ENCODE data around the gene XPNPEP2. TPM values are rescaled to one million over a fixed set of nuclear protein-coding genes. Genes with fewer than 3 reads are reported as not detected.

The XPNPEP2 gene
- total and polyA plus RNA-seq, 2 experiments from 2014 or later = 0.65 to 0.74 TPM

- in situ Hi-C loops (cut with MboI) = no loop called here
- peaks cover 14% of the 10 kb centered on the region; the same call in 1 of the 2 replicates for H3K4me1 ChIP-seq (ENCODE audit: insufficient read depth)
- no peaks in the 10 kb centered on the region for H3K27me3 ChIP-seq (replicated peaks; ENCODE audit: insufficient read depth)
- no peak overlapping the region for H3K4me3 ChIP-seq
- H2AFZ ChIP-seq = no peak overlapping the region
- no peaks in the 10 kb centered on the region for H3K9me2 ChIP-seq (ENCODE audit: insufficient read depth)
- no peak overlapping the region for H3K27ac ChIP-seq
- H3K79me2 ChIP-seq (ENCODE audit: insufficient read depth) = no peaks in the 10 kb centered on the region
- H4K20me1 ChIP-seq (ENCODE audit: insufficient read depth) = no peaks in the 10 kb centered on the region
- TF ChIP-seq EZH2 (IDR thresholded peaks at IDR 0.05; ENCODE audit: insufficient read depth, poor library complexity, severe bottlenecking) (no peak), EZH2phosphoT487 (IDR thresholded peaks at IDR 0.05; ENCODE audit: insufficient read depth, low read depth) (no peak)
- H3K9ac ChIP-seq = no peak overlapping the region
- 70 to 79% methylated on average over 4 of the region's 4 CpGs for WGBS, 2 experiments (ENCODE audit: low coverage in 1 of 2, low lambda C conversion rate in 2 of 2, missing lambda C conversion rate in 2 of 2)
- DNase-seq = no peak
- H3K9me3 ChIP-seq (ENCODE audit: low read depth) = no peaks in the 10 kb centered on the region
- no peaks in the 10 kb centered on the region for H3K36me3 ChIP-seq (ENCODE audit: low read depth)
- H3K4me2 ChIP-seq (ENCODE audit: unreplicated experiment) = no peak overlapping the region
- H3F3A ChIP-seq (ENCODE audit: insufficient read depth) = peaks cover 8% of the 10 kb centered on the region
These were observed 5.0 kb downstream of the XPNPEP2 start for GRCh38 chrX:129743821-129744220.

DNA sequence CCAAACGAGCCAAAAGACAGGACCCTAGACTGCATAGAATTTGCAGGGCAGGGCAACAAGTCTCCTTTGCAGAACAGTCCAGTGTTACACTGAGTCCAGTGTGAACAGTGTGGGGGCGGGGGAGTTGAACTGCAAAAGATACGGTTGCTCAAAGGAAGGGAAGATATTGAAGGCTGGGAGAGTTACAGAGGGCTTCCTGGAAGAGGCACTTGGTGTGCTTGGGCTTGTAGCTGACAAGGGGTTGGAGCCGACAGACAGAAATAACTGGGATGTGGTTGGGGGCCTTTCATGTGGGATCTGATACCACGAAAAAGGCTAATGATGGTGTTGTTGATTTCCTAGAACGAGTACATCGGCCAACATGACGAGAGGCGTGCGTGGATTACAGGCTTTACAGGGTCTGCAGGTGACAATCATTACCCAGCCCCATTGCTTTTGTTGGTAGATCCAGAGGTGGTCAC is 6.1 kb downstream of the XPNPEP2 start:
- no peaks in the 10 kb centered on the region for H4K20me1 ChIP-seq (ENCODE audit: insufficient read depth)
- no peaks in the 10 kb centered on the region for H3K36me3 ChIP-seq (ENCODE audit: low read depth)
- no peaks in the 10 kb centered on the region for H3K27me3 ChIP-seq (replicated peaks; ENCODE audit: insufficient read depth)
- in situ Hi-C loops (cut with MboI) = no loop called here
- no peak overlapping the region for H3K4me3 ChIP-seq
- H3K9me3 ChIP-seq (ENCODE audit: low read depth) = no peaks in the 10 kb centered on the region
- H3K9ac ChIP-seq = no peak overlapping the region
- no peak overlapping the region for H3K4me2 ChIP-seq (ENCODE audit: unreplicated experiment)
- H2AFZ ChIP-seq = no peak overlapping the region
- peaks cover 16% of the 10 kb centered on the region for H3F3A ChIP-seq (ENCODE audit: insufficient read depth)
- no peak overlapping the region for H3K27ac ChIP-seq
- 79 to 80% methylated on average over 10 of the region's 10 CpGs for whole genome bisulfite sequencing, 2 experiments (ENCODE audit: low coverage in 1 of 2, low lambda C conversion rate in 2 of 2, missing lambda C conversion rate in 2 of 2)
- TF ChIP-seq EZH2phosphoT487 (IDR thresholded peaks at IDR 0.05; ENCODE audit: insufficient read depth, low read depth) = no peak
- no peak for TF ChIP-seq EZH2 (IDR thresholded peaks at IDR 0.05; ENCODE audit: insufficient read depth, poor library complexity, severe bottlenecking)
- no peaks in the 10 kb centered on the region for H3K9me2 ChIP-seq (ENCODE audit: insufficient read depth)
- no peaks in the 10 kb centered on the region for H3K79me2 ChIP-seq (ENCODE audit: insufficient read depth)
- H3K4me1 ChIP-seq (ENCODE audit: insufficient read depth) = peaks cover 12% of the 10 kb centered on the region; the same call in 1 of the 2 replicates
- no peak for DNase-seq

DNA sequence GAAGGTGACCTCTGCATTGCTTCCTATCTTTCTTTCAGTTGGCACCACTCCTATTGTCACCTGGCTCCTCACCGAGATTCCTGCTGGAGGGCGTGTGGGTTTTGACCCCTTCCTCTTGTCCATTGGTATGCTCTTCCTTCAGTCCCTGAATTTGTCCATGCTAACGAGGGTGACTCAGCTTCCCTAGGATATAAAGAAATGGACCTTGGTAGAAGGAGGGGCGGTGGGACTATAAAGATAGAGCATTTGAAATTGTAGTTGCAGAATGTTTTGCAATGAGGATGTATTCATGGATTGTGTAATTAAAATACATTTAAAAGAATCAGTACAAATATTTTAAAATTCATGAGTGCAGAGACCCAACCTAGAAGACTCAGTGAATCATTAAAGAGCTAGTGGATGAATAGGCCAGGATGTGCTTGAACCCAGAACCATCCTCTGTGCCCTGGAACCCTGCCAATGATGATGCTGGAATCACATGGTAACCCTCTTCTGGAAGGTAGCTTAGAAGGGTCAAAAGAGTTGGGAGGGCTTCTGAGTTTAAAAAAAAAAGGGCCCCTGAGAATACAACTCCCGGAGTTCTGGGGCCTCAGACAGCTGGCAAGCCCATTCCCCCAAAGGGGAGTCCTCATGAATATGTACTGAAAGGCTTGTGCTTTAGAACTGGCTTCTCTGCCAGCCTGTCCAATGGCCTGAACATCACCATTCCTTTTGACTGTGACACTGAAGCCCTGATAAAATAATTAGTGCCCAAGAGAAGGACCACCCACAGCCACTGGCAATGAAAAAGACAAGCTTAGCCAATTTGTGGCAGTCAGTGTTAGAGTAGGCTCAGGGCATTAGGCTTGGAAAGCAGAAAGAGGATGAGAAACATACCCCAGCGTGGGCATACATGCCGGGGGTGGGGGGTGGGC is 8.0 kb downstream of the XPNPEP2 start:
- no peak for DNase-seq

GRCh38 chrX:129747533-129747932 is 8.8 kb downstream of the XPNPEP2 start:
- no peaks in the 10 kb centered on the region for H3K27me3 ChIP-seq (replicated peaks; ENCODE audit: insufficient read depth)
- H3K9me2 ChIP-seq (ENCODE audit: insufficient read depth) = no peaks in the 10 kb centered on the region
- 97 to 100% methylated on average over 4 of the region's 4 CpGs for WGBS, 2 experiments (ENCODE audit: low coverage in 1 of 2, low lambda C conversion rate in 2 of 2, missing lambda C conversion rate in 2 of 2)
- H3K79me2 ChIP-seq (ENCODE audit: insufficient read depth) = no peaks in the 10 kb centered on the region
- H3K4me3 ChIP-seq = no peak overlapping the region
- no peak overlapping the region for H3K27ac ChIP-seq
- no peak overlapping the region for H3K9ac ChIP-seq
- H3K36me3 ChIP-seq (ENCODE audit: low read depth) = no peaks in the 10 kb centered on the region
- no peak for DNase-seq
- TF ChIP-seq EZH2phosphoT487 (IDR thresholded peaks at IDR 0.05; ENCODE audit: insufficient read depth, low read depth) (no peak), EZH2 (IDR thresholded peaks at IDR 0.05; ENCODE audit: insufficient read depth, poor library complexity, severe bottlenecking) (no peak)
- no peaks in the 10 kb centered on the region for H4K20me1 ChIP-seq (ENCODE audit: insufficient read depth)
- no peak overlapping the region for H2AFZ ChIP-seq
- peaks cover 16% of the 10 kb centered on the region for H3F3A ChIP-seq (ENCODE audit: insufficient read depth)
- no peak overlapping the region for H3K4me2 ChIP-seq (ENCODE audit: unreplicated experiment)
- in situ Hi-C loops (cut with MboI) = no loop called here
- H3K4me1 ChIP-seq (ENCODE audit: insufficient read depth) = peaks cover 12% of the 10 kb centered on the region; the same call in 1 of the 2 replicates
- no peaks in the 10 kb centered on the region for H3K9me3 ChIP-seq (ENCODE audit: low read depth)

More for the DNA sequence above, 8.0 kb downstream of the XPNPEP2 start:
- no peaks in the 10 kb centered on the region for H3K9me3 ChIP-seq (ENCODE audit: low read depth)
- peaks cover 16% of the 10 kb centered on the region for H3F3A ChIP-seq (ENCODE audit: insufficient read depth)
- H3K9ac ChIP-seq = no peak overlapping the region
- no peak overlapping the region for H3K27ac ChIP-seq
- no peak overlapping the region for H3K4me2 ChIP-seq (ENCODE audit: unreplicated experiment)
- H3K27me3 ChIP-seq (replicated peaks; ENCODE audit: insufficient read depth) = no peaks in the 10 kb centered on the region
- no peaks in the 10 kb centered on the region for H4K20me1 ChIP-seq (ENCODE audit: insufficient read depth)
- no peak overlapping the region for H2AFZ ChIP-seq
- 93 to 96% methylated on average over 7 of the region's 7 CpGs for WGBS, 2 experiments (ENCODE audit: low coverage in 1 of 2, low lambda C conversion rate in 2 of 2, missing lambda C conversion rate in 2 of 2)
- in situ Hi-C loops (cut with MboI) = no loop called here
- no peaks in the 10 kb centered on the region for H3K36me3 ChIP-seq (ENCODE audit: low read depth)
- no peaks in the 10 kb centered on the region for H3K79me2 ChIP-seq (ENCODE audit: insufficient read depth)
- H3K9me2 ChIP-seq (ENCODE audit: insufficient read depth) = no peaks in the 10 kb centered on the region
- peaks cover 12% of the 10 kb centered on the region; the same call in 1 of the 2 replicates for H3K4me1 ChIP-seq (ENCODE audit: insufficient read depth)
- H3K4me3 ChIP-seq = no peak overlapping the region
- TF ChIP-seq EZH2phosphoT487 (IDR thresholded peaks at IDR 0.05; ENCODE audit: insufficient read depth, low read depth) = no peak
- TF ChIP-seq EZH2 (IDR thresholded peaks at IDR 0.05; ENCODE audit: insufficient read depth, poor library complexity, severe bottlenecking) = no peak
